ENCODE data around the gene PTOV1.

- TF ChIP-seq POLR2A (IDR thresholded peaks at IDR 0.05) (no peak), CTCF (IDR thresholded peaks at IDR 0.05) (no peak)
Measured at GRCh38 chr19:49803529-49803856, 47.5 kb upstream of the PTOV1 start.

Measured in testis (tissue), 2 donors.